Chondrocyte (in vitro differentiated cells): ENCODE measurements around the gene USP34. TPM values are rescaled to one million over a fixed set of nuclear protein-coding genes. Genes with fewer than 3 reads are reported as not detected.

Source experiments
- DNase-seq: peaks from one replicate; pipeline ENCODE4 v3.0.0; 2021; ENCODE audit warnings: mixed read lengths, low spot score
- H3K27ac Mint-ChIP-seq: one replicate; pipeline ENCODE4 v1.8.0; 2021; ENCODE audit warnings: mild to moderate bottlenecking, moderate library complexity, mixed read lengths; ENCODE audit not compliant: unreplicated experiment
- H3K27me3 Mint-ChIP-seq: 2 replicates; pipeline ENCODE4 v1.8.0; 2021; ENCODE audit warnings: low read depth, mixed read lengths
- H3K36me3 Mint-ChIP-seq: 2 replicates; pipeline ENCODE4 v1.8.0; 2021; ENCODE audit warnings: low read depth, mixed read lengths
- H3K4me1 Mint-ChIP-seq: 2 replicates; pipeline ENCODE4 v1.8.0; 2021; ENCODE audit warnings: low read depth, mild to moderate bottlenecking, mixed read lengths
- H3K4me3 Mint-ChIP-seq: one replicate; pipeline ENCODE4 v1.8.0; 2021; ENCODE audit warnings: mild to moderate bottlenecking, moderate library complexity, mixed read lengths; ENCODE audit not compliant: unreplicated experiment
- H3K9me3 Mint-ChIP-seq: 2 replicates; pipeline ENCODE4 v1.8.0; 2021; ENCODE audit warnings: low read depth, mixed read lengths
- total RNA-seq: library from RNA; stranded (reverse); gene quantifications from 3 replicates; pipeline ENCODE4 v1.2.1, GENCODE V29; 2021
- TF ChIP-seq, protein P1 (sequence below): fragments of 200-600 bp; sonication (generic); IDR thresholded peaks from 2 replicates; pipeline ENCODE4 v1.5.0; 2021; ENCODE audit warnings: antibody characterized with exemption, mild to moderate bottlenecking, moderate library complexity

Gene USP34
- total RNA-seq, 1 donor from 2014 or later, result 104 TPM

DNA sequence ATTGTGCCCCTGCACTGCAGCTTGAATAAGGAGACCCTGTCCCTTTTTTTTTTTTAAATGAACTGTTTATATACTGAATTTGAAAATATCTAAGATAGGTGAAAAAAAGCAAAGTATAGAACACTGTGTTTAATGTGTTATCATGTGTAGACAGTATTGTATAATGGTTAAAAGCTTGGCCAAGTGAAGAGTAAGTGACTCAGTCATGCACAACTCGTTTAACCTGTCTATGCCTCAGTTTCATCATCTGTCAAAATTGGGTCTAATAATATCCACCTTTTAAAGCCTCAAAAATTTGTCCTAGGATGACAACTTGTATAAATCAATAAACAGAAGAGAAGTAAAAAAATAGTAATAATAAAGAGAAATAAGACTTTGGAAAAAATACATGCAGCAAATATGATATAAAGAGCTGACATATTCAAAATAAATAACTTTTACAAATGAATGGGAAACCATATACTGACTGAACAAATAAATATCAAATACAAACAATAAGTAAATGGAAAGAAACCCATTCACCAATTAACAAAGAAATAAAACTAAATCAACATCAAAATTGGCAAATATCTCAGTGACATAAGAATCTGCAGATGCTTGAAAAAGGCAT, 195.2 kb downstream of the USP34 start:
- Mint-ChIP-seq H3K4me3 (no peak overlapping the region), H3K36me3 (peaks cover 26% of the 10 kb centered on the region), H3K4me1 (peaks cover 10% of the 10 kb centered on the region), H3K27me3 (no peaks in the 10 kb centered on the region), H3K27ac (no peak overlapping the region), H3K9me3 (no peaks in the 10 kb centered on the region)
- TF ChIP-seq, protein P1, sequence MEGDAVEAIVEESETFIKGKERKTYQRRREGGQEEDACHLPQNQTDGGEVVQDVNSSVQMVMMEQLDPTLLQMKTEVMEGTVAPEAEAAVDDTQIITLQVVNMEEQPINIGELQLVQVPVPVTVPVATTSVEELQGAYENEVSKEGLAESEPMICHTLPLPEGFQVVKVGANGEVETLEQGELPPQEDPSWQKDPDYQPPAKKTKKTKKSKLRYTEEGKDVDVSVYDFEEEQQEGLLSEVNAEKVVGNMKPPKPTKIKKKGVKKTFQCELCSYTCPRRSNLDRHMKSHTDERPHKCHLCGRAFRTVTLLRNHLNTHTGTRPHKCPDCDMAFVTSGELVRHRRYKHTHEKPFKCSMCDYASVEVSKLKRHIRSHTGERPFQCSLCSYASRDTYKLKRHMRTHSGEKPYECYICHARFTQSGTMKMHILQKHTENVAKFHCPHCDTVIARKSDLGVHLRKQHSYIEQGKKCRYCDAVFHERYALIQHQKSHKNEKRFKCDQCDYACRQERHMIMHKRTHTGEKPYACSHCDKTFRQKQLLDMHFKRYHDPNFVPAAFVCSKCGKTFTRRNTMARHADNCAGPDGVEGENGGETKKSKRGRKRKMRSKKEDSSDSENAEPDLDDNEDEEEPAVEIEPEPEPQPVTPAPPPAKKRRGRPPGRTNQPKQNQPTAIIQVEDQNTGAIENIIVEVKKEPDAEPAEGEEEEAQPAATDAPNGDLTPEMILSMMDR, result no peak
- no peak for DNase-seq

DNA sequence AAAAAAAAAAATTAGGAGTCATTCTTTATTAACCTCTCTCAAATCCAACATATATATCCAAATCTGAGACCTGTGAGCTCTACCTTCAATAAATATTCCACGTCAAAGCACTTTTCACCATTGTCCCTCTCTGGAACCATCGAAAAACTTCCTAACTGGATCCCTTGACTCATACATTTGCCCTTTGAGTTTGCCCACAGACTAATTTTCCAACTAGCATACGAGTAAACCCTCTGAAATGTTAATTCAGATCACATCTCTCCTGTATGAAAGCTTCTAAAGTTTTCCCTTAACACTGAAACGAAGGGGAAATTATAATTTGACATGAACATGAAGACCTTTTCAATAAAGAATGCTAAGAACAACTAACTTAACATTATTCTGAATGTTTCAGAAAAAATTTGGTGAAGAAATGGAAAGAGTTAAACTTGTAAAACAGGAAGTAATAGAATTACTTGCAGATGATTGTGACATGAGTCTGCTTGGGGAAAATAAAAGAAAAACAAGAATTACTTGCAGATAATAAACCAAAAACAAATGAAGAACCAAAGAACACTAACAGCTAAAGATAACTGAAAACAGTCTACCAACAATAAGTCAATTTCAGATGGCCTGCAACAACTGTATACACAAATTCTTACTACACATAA, 198.3 kb downstream of the USP34 start:
- H3K36me3 Mint-ChIP-seq, result peaks cover 18% of the 10 kb centered on the region

DNA sequence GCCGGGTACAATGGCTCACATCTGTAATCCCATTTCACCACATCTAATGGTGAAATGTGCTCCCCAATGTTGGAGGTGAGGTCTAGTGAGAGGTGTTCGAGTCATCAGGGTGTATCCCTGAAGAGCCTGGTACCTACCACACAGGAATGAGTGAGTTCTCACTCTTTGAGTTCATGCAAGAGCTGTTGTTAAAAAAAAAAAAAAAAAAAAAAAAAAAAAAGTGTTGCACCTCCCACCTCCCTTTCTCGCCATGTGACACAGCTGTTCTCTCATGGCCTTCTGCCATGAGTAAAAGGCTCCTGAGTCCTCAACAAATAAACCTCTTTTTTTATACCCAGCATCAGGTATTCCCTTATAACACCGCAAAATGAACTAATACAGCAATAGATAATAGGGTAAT, 202.6 kb downstream of the USP34 start:
- H3K4me1 Mint-ChIP-seq, result peaks cover 14% of the 10 kb centered on the region
- TF ChIP-seq, protein P1, result no peak
- no peaks in the 10 kb centered on the region for H3K9me3 Mint-ChIP-seq
- H3K36me3 Mint-ChIP-seq, result peaks cover 17% of the 10 kb centered on the region
- H3K27ac Mint-ChIP-seq, result no peak overlapping the region
- no peak for DNase-seq
- no peak overlapping the region for H3K4me3 Mint-ChIP-seq
- no peaks in the 10 kb centered on the region for H3K27me3 Mint-ChIP-seq

More for the DNA sequence above, 198.3 kb downstream of the USP34 start:
- no peak for DNase-seq
- H3K9me3 Mint-ChIP-seq, result no peaks in the 10 kb centered on the region
- TF ChIP-seq, protein P1, result no peak
- H3K27me3 Mint-ChIP-seq, result no peaks in the 10 kb centered on the region
- no peak overlapping the region for H3K4me3 Mint-ChIP-seq
- H3K27ac Mint-ChIP-seq, result peak overlapping the region; percentile 39
- H3K4me1 Mint-ChIP-seq, result peaks cover 10% of the 10 kb centered on the region

DNA sequence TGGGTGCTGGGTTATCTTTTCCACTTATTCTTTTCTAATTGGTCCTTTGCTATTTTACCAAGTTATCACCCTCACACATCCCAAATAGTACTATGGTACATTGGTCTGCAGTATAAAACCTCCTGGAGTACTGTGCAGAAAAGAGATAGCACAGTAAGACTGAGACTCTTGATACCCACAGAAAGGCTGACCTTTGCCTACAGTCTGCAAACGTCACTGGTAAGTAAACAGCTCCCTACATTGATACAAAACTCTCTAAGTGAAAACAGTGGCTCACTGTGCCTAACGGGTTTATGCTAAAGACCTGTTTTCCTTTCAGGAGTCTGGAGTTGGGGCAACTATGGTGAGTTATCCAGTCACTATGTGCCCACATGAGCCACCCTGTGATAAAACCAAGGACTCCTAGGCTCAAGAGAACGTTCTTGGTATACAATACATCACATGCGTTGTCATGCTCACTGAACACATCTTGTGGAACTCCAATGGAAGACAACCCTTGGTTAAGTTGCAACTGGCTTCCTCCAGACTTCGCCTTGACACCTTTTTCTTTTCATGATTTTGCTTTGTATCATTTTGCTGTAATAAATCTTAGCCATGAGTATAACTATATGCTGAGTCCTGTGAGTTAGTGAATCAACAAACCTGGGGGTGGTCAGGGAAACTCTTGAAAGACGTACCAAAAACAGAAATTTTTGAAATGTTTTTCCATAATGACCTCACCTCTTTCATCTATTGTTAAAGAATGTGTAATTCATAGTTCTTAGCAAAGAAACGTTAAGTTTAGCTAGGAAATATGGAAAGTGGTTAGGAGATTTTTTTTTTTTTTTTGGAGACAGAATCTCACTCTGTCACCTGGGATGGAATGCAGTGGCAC, 204.0 kb downstream of the USP34 start:
- TF ChIP-seq, protein P1, result no peak
- Mint-ChIP-seq H3K4me1 (peaks cover 6% of the 10 kb centered on the region), H3K9me3 (no peaks in the 10 kb centered on the region), H3K36me3 (peaks cover 20% of the 10 kb centered on the region), H3K4me3 (no peak overlapping the region), H3K27me3 (no peaks in the 10 kb centered on the region), H3K27ac (no peak overlapping the region)
- no peak for DNase-seq

DNA sequence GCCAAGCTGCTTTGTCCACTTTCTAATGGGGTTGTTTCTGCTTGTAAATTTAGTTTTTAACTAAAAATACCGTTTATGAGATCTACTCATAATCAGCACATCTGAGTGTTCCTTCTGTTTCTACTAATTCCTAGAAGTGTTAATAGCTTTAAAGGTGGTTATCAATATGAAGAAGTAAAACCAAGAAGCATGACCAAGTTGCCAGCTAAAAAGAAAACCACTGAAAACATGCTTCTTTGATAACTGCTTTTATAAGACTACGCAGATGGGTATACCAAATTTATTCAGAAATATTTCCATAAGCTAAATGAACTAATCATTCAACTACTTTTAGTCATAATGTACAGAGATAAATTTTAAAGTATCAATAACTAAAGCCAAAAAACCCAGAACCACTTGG, 207.1 kb downstream of the USP34 start:
- peaks cover 21% of the 10 kb centered on the region for H3K36me3 Mint-ChIP-seq

More for the DNA sequence above, 207.1 kb downstream of the USP34 start:
- no peak for DNase-seq
- TF ChIP-seq, protein P1, result no peak
- Mint-ChIP-seq H3K4me1 (peaks cover 3% of the 10 kb centered on the region), H3K27me3 (no peaks in the 10 kb centered on the region), H3K9me3 (no peaks in the 10 kb centered on the region), H3K27ac (no peak overlapping the region), H3K4me3 (no peak overlapping the region)
